Cardiac septum (tissue), 1 donor: Measurements from ENCODE around the gene FAM163B. TPM values are rescaled to one million over a fixed set of nuclear protein-coding genes. Genes with fewer than 3 reads are reported as not detected.
A peak's percentile ranks its signal among the peaks of the same experiment; 100 is the strongest.

Source experiments
- DNase-seq: peaks from one replicate; pipeline ENCODE4 v3.0.0-alpha.2; 2020; ENCODE audit warnings: low spot score
- intact Hi-C: fragments of 100-400 bp; cut with DNase I; formaldehyde crosslinking; loops from one replicate; pipeline ENCODE4 v1.14.0; 2022
- total RNA-seq: library from RNA; stranded (reverse); fragmentation: NEBNext Ultra II Directional; extraction: Animal tissue kit (Norgen Biotek cat#: 25700); gene quantifications from one replicate; pipeline ENCODE4 v1.2.1, GENCODE V29; 2021
- donor health status: DM: no; HTN: no; CAD: no.

FAM163B gene
- total RNA-seq, 1 donor from 2014 or later = not detected

GRCh38 chr9:133561976-133562554, 47.1 kb downstream of the FAM163B start:
- DNase-seq = no peak
- intact Hi-C loops = no loop called here

DNA sequence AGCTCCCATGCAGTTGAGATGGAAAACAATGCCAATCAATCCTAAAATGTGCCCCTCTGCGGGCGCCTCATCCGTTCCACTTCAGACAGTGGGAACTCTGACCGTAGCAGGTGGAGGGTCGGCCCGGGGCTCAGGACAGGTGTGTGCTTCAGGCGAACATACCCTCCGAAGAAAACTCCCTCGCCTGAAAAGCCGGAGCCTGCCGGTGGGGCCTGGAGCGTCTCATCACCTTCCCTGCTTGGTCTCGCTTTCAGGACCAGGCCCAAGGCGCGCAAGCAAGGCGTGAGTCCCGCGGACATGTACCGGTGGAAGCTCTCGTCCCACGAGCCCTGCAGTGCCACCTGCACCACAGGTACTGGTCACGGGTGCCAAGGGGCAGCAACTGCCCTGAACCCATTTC, 48.2 kb downstream of the FAM163B start:
- intact Hi-C loops = no loop called here
- DNase-seq = no peak

- intact Hi-C loops = no loop called here
- DNase-seq = no peak
Observed at GRCh38 chr9:133560311-133560710, 48.9 kb downstream of the FAM163B start.

DNA sequence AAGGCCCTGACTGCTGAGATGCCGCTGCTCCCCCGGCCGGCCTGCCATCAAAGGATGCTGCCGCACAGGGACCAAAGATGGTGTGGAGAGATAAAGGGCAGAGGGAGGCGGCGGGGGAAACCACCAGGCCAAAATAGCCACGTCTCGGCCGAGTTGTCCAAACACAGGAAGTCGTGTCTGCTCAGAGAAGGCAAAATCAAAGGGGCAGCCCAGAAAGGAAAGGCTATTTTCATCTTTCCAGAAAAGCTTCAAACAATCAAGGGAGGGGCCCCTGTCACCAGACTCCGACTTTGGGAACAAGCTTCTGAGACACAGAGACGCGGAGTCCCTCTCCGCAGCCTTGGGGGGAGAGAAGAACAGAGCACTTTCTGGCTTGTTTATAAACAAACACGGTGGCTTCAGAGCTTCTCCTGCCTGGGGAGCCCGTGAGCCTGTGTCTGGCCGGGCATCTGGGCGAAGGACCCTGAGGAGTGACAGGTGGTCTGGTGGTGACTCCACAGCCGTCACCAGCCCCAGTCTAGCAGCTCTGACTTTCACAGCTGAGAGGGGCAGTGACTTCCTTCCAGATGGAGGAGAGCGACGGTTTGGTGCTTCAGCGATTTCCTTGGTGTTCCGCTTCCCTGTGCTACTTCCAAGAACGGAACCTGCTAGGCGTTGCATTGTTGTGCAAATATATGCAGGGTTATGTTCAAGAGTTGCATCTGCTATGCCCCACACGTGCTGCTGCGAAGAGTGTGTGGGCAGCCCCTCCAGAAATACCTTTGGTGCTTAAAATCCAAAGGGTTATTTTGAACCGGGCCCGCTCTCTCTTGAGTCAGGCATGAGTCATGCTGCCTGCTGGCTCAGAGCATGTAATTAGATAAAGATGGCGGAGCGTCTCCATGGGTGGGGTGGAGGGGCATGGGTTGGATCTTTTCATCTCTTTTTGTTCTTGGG, 50.7 kb downstream of the FAM163B start:
- intact Hi-C loops = no loop called here
- peak; percentile 85 for DNase-seq

GRCh38 chr9:133557581-133557980, 51.6 kb downstream of the FAM163B start:
- intact Hi-C loops = loop anchor here (2.0 kb wide), 1 partner anchor 19 kb away; no protein-coding TSS in a partner anchor
- no peak for DNase-seq

DNA sequence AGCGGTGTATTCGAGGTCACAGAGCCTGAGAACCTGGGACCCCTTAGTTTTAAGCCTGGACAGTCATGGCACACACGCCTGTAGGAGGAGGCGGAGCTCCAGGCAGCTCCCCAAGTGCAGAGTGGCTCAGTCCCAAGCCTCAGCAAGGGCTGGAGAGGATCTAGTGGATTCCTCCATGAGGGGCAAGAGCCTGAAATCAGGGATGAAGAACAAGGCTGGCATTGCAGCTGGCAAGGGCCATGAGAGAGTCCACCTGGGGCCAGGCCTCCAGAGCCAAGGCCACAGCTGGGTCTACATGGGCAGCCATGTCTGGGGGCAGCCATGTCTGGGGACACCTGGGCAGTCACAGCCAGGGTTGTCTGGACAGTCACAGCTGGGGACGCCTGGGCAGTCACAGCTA, 52.8 kb downstream of the FAM163B start:
- DNase-seq = no peak
- intact Hi-C loops = loop anchor here (2.0 kb wide), 1 partner anchor 18 kb away; no protein-coding TSS in a partner anchor

- no peak for DNase-seq
- intact Hi-C loops = no loop called here
Observed at GRCh38 chr9:133554729-133555128, 54.5 kb downstream of the FAM163B start.

DNA sequence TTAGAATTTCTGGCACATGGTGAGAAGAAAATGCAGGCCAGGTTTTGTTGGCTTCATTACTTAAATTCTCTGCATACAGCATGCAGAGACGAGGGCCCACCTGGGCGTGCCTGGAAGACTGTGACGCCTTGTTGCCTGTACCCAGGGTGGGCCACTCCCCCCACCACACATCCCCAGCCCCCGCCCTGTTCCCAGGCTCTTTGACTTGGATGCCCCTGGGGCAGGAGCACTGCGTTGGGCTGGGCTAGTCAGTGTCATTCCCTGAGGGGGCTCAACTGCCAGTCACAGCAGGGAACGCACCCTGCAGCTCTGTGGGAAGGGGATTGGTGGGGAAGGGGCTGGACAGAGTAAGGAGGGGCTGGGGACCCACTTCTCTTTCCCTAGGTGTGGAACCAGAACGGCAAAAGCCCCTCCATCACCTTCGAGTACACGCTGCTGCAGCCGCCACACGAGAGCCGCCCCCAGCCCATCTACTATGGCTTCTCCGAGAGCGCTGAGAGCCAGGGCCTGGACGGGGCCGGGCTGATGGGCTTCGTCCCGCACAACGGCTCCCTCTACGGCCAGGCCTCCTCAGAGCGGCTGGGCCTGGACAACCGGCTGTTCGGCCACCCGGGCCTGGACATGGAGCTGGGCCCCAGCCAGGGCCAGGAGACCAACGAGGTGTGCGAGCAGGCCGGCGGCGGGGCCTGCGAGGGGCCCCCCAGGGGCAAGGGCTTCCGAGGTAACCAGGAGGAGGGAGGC, 55.0 kb downstream of the FAM163B start:
- no peak for DNase-seq
- intact Hi-C loops = no loop called here

- no peak for DNase-seq
- intact Hi-C loops = no loop called here
Observed at GRCh38 chr9:133553123-133553522, 56.1 kb downstream of the FAM163B start.

DNA sequence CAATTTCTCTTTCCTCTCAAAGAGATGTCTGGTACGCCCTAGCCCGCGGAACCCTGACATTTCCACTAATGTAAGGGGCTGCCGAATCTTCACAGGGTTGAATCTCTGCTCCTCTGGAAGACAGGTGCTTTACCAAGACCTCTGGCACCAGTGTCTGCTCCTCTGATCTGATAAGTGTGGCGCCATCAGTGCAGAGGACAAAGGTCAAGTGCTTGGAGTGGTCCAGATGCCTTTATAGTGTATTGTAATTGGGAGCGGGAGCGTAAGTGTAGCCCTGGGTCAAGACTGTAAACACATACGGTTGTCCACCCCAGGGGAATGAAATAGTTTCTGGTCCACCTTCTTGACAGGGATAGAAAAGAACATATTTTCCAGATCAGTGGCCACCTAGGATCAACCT, 57.0 kb downstream of the FAM163B start:
- DNase-seq = no peak
- intact Hi-C loops = no loop called here

GRCh38 chr9:133551446-133551845, 57.7 kb downstream of the FAM163B start:
- intact Hi-C loops = no loop called here
- DNase-seq = no peak

DNA sequence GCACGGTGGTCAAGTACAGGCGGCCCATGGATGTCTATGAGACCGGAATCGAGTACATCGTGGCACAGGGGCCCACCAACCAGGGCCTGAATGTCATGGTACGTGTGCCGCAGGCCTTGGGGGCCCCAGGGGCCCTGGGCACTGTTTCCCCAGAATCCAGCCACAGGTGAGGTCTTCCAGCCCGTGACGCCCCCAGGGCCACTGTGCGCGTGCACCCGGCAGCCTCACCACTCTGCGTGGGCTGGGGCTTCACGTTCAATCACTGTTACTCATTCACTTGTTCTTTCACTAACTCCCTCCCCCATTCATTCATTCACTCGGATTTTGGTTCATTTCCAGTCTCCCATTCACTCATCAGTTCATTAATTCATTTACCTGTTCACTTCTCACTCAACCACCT, 62.1 kb downstream of the FAM163B start:
- no peak for DNase-seq
- intact Hi-C loops = no loop called here

DNA sequence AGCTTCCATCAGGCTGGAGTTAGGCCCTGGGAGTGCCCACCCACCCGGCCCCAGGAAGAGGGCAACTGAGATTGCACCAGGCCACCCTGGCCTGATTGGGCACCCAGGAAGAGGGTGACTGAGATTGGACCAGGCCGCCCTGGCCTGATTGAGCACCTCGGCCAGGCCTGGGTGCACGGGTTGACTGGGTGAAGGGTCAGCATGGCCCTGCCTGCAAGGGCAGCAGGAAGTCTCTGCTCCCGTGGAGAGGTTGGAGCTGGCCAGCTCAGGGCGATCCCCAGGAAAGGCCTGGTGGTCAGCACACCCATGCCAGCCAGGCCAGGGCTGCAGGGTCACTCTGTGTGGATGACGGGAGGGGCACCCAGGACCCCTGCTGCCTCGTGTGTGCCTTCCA, 62.9 kb downstream of the FAM163B start:
- no peak for DNase-seq
- intact Hi-C loops = no loop called here

DNA sequence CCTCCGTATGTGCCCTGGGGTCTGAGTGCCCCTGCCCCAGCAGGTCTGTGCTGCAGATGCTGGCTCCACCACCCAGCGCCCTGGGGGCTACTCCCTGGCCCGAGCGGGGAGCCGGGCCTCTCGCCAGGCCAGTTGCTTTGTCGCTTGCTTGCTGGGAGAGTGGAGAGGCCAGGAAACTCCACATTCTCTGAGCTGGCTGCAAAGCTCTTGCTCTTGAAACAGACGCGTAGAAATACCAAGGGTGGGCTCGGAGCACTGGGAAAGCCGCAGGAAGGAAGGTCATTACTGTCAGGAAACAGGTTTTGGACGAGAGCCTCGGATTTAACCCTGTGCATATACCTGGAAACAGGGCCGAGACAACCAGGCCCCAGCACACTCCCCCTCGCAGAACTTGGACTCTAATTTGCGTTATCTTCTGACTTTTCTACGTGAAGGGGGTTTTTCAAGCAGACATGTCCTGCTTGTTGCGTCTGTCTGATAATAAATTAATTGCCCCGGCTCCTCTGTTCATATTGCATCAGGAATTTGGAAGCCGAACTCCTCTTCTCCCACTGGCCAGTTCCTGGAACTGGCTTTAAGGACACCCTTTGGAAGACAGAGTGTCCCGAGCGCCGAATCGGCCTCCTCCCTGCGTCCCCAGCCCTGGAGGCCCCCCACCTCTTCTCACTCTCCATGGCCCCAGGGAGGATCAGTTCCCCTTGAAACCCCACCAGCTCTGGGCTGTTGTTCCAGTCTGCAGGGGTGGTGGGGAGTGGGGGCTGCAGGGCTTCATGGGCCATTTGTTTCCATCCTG, 63.5 kb downstream of the FAM163B start:
- DNase-seq = no peak
- intact Hi-C loops = no loop called here

GRCh38 chr9:133543772-133544467, 65.3 kb downstream of the FAM163B start:
- intact Hi-C loops = no loop called here
- DNase-seq = no peak

GRCh38 chr9:133542002-133542401, 67.2 kb downstream of the FAM163B start:
- intact Hi-C loops = no loop called here
- no peak for DNase-seq

DNA sequence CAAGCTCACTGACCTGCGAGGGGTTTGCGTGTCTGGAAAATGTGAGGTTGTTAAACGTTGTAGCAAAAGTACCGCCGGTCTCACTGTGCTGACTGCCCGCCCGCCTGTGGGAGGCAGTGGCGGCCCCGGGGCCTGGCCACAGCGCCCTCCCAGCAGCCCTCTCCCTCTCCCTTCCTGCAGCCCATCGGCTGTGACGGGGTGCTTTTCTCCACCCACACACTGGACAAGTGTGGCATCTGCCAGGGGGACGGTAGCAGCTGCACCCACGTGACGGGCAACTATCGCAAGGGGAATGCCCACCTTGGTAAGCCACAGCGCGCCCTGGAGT, 68.5 kb downstream of the FAM163B start:
- no peak for DNase-seq
- intact Hi-C loops = no loop called here

DNA sequence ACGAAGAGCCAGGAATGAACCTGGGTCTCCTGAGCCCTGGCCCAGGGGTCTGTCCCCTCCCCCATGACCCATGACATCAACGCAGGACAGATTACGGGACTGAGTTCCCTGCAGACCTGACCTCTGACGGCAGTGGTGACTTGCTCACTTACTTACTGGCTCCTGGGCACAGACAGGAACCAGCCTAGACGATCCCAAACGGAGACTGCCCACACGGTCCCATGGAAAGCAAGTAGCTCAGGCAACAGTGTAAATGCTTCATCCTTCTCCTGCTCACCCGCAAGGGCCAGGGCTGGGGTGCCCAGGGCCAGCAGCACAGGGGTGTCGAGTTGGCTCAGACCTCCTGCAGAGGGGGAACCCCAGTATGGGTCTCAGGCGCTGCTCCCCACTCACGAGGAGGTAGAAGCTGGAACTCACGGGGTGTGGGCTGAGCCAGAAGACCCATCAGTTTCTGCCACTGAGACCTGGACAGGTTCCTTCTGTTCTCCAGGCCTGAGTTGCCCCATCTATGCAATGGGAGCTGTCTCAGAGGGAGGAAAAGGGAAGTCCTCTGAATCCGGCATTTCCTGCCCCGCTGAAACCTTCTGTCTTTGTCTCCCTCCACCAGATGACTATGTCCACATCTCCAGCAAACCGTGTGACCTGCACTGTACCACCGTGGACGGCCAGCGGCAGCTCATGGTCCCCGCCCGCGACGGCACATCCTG, 69.0 kb downstream of the FAM163B start:
- no peak for DNase-seq
- intact Hi-C loops = loop anchor here (2.0 kb wide), 1 partner anchor 17 kb away; no protein-coding TSS in a partner anchor
